ENCODE measurements around the gene KCND3.

Gene KCND3

GRCh38 chr1:111737216-111738132, 252.0 kb downstream of the KCND3 start:
- no peak for DNase-seq

GRCh38 chr1:111736548-111737215, 252.8 kb downstream of the KCND3 start:
- DNase-seq: no peak

GRCh38 chr1:111735858-111736544, 253.5 kb downstream of the KCND3 start:
- DNase-seq: no peak

GRCh38 chr1:111735321-111735720, 254.1 kb downstream of the KCND3 start:
- DNase-seq: no peak

GRCh38 chr1:111734856-111735255, 254.6 kb downstream of the KCND3 start:
- DNase-seq: no peak

- DNase-seq: no peak
These were observed 255.0 kb downstream of the KCND3 start for GRCh38 chr1:111734426-111734825.

- no peak for DNase-seq
These were observed 255.5 kb downstream of the KCND3 start for GRCh38 chr1:111733992-111734341.

GRCh38 chr1:111733183-111733991, 256.1 kb downstream of the KCND3 start:
- DNase-seq: peak; percentile 24

- no peak for DNase-seq
These were observed 256.8 kb downstream of the KCND3 start for GRCh38 chr1:111732718-111733117.

- DNase-seq: no peak
These were observed 257.5 kb downstream of the KCND3 start for GRCh38 chr1:111731956-111732355.

- DNase-seq: no peak
These were observed 258.8 kb downstream of the KCND3 start for GRCh38 chr1:111730706-111731105.

GRCh38 chr1:111729946-111730681, 259.4 kb downstream of the KCND3 start:
- no peak for DNase-seq

- DNase-seq: no peak
These were observed 260.1 kb downstream of the KCND3 start for GRCh38 chr1:111729271-111729921.

GRCh38 chr1:111727056-111727455, 262.4 kb downstream of the KCND3 start:
- no peak for DNase-seq

- no peak for DNase-seq
These were observed 264.3 kb downstream of the KCND3 start for GRCh38 chr1:111725192-111725591.

GRCh38 chr1:111723871-111724270, 265.6 kb downstream of the KCND3 start:
- no peak for DNase-seq

GRCh38 chr1:111723091-111723806, 266.2 kb downstream of the KCND3 start:
- peak; percentile 29 for DNase-seq

- no peak for DNase-seq
These were observed 268.3 kb downstream of the KCND3 start for GRCh38 chr1:111720977-111721786.
